ENCODE data around the gene ZNF714. TPM values are rescaled to one million over a fixed set of nuclear protein-coding genes. Genes with fewer than 3 reads are reported as not detected.
A peak's percentile ranks its signal among the peaks of the same experiment; 100 is the strongest.

Gene ZNF714
- total and polyA plus RNA-seq, 9 of the 15 experiments (the other 6 are each of a cell fraction or from before 2014, with no cell fraction given): 16.2 to 40.8 (median 28.9) TPM

DNA sequence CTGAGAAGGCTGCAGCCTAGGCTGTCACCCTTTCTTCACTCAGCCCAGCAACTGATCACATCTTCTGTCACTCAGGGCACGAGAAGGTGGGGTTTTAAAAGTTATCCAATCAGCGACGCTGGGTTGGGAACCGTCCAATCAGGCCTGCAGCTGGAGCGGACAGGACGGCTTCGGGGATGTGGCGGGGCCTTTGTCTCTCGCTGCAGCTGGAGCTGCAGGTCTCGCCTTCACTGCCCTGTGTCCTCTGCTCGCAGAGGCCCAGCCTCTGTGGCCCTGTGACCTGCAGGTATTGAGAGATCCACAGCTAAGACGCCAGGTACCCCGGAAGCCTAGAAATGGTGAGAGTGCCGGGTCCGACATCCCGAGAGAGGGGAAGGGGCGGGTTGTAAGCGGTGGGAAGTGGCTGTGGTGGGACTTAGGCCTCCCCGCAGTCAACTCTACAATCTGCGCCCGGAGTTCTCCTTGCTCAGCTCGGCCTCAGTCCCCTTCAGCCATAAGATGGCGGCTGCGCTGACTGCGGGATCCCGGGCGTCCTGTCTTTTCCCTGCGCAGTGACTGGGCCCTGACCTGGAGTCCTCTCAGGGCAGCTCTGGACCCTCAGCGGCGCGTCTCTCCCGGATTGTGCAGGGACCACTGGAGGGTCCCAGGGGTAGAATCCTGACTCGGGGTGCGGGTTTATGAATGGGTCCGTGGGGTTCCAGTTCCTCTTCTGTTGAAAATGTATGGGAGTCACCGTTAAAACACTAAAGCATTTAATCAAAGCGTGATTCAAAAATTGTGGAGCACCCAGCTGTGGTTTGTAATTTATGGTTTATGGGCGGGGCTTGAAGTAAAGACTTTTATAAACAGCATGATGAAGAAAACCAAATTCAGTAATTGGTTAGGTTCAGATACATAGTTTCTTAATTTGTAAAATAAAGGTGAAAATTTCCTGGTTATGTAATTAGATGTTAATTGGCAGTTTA lies at the start of gene ZNF714 (continued):
- TF ChIP-seq TCFL5 (CRISPR knock-in tag; conservative IDR thresholded peaks at IDR 0.05): no peak
- no peak for TF ChIP-seq PPARD (CRISPR knock-in tag; IDR thresholded peaks at IDR 0.05)
- TF ChIP-seq, protein P1, sequence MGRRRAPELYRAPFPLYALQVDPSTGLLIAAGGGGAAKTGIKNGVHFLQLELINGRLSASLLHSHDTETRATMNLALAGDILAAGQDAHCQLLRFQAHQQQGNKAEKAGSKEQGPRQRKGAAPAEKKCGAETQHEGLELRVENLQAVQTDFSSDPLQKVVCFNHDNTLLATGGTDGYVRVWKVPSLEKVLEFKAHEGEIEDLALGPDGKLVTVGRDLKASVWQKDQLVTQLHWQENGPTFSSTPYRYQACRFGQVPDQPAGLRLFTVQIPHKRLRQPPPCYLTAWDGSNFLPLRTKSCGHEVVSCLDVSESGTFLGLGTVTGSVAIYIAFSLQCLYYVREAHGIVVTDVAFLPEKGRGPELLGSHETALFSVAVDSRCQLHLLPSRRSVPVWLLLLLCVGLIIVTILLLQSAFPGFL (CRISPR knock-in tag; IDR thresholded peaks at IDR 0.05): no peak
- no peak for TF ChIP-seq HMG20A (CRISPR knock-in tag; conservative IDR thresholded peaks at IDR 0.05)
- peak; percentile 92 for TF ChIP-seq RBFOX2 (IDR thresholded peaks at IDR 0.05; ENCODE audit: low read depth, low read length)
- peak in 1 of 2 experiments; percentile 31; a peak in 1 of 4 replicates for TF ChIP-seq RCOR1 (IDR thresholded peaks at IDR 0.05; ENCODE audit: borderline replicate concordance in 1 of 2, low read depth in 2 of 2, low read length in 2 of 2)
- TF ChIP-seq CC2D1A (IDR thresholded peaks at IDR 0.05): peak; percentile 83
- no peak for TF ChIP-seq CHCHD3 (CRISPR knock-in tag; IDR thresholded peaks at IDR 0.05)
- TF ChIP-seq, protein P2, sequence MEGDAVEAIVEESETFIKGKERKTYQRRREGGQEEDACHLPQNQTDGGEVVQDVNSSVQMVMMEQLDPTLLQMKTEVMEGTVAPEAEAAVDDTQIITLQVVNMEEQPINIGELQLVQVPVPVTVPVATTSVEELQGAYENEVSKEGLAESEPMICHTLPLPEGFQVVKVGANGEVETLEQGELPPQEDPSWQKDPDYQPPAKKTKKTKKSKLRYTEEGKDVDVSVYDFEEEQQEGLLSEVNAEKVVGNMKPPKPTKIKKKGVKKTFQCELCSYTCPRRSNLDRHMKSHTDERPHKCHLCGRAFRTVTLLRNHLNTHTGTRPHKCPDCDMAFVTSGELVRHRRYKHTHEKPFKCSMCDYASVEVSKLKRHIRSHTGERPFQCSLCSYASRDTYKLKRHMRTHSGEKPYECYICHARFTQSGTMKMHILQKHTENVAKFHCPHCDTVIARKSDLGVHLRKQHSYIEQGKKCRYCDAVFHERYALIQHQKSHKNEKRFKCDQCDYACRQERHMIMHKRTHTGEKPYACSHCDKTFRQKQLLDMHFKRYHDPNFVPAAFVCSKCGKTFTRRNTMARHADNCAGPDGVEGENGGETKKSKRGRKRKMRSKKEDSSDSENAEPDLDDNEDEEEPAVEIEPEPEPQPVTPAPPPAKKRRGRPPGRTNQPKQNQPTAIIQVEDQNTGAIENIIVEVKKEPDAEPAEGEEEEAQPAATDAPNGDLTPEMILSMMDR (IDR thresholded peaks at IDR 0.05 in 2 of 3, conservative IDR thresholded peaks at IDR 0.05 in 1 of 3; ENCODE audit: insufficient read depth in 2 of 3, low read depth in 1 of 3, low read length in 3 of 3): no peak
- TF ChIP-seq ZNF174 (CRISPR knock-in tag; IDR thresholded peaks at IDR 0.05): no peak
- TF ChIP-seq ESRRA (IDR thresholded peaks at IDR 0.05; ENCODE audit: borderline replicate concordance, low read depth): 0 out of 2 replicates have a peak, but pooled peaks have one; percentile 19
- TF ChIP-seq KLF16 (IDR thresholded peaks at IDR 0.05): no peak
- TF ChIP-seq, protein P3, sequence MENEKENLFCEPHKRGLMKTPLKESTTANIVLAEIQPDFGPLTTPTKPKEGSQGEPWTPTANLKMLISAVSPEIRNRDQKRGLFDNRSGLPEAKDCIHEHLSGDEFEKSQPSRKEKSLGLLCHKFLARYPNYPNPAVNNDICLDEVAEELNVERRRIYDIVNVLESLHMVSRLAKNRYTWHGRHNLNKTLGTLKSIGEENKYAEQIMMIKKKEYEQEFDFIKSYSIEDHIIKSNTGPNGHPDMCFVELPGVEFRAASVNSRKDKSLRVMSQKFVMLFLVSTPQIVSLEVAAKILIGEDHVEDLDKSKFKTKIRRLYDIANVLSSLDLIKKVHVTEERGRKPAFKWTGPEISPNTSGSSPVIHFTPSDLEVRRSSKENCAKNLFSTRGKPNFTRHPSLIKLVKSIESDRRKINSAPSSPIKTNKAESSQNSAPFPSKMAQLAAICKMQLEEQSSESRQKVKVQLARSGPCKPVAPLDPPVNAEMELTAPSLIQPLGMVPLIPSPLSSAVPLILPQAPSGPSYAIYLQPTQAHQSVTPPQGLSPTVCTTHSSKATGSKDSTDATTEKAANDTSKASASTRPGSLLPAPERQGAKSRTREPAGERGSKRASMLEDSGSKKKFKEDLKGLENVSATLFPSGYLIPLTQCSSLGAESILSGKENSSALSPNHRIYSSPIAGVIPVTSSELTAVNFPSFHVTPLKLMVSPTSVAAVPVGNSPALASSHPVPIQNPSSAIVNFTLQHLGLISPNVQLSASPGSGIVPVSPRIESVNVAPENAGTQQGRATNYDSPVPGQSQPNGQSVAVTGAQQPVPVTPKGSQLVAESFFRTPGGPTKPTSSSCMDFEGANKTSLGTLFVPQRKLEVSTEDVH (IDR thresholded peaks at IDR 0.05; ENCODE audit: low read depth, partially characterized antibody): no peak
- no peak for TF ChIP-seq NCOA4 (IDR thresholded peaks at IDR 0.05; ENCODE audit: partially characterized antibody)
- peak; percentile 42; the same call in 1 of the 2 replicates for TF ChIP-seq MYC (IDR thresholded peaks at IDR 0.05; ENCODE audit: low read depth, low read length)
- no peak for TF ChIP-seq MYC (CRISPR knock-in tag; IDR thresholded peaks at IDR 0.05; ENCODE audit: borderline replicate concordance, low read depth)
- TF ChIP-seq TAF9B (IDR thresholded peaks at IDR 0.05; ENCODE audit: partially characterized antibody): peak; percentile 79
- TF ChIP-seq ZNF12 (CRISPR knock-in tag; IDR thresholded peaks at IDR 0.05): 0 out of 2 replicates have a peak, but pooled peaks have one; percentile 36
- peak; percentile 48; the same call in 1 of the 2 replicates for TF ChIP-seq GTF2E2 (tag; IDR thresholded peaks at IDR 0.05)

Measured in K562 (cell line).